Muscle of leg (tissue), 11 donors: ENCODE results near the gene RUBCN. TPM values are rescaled to one million over a fixed set of nuclear protein-coding genes. Genes with fewer than 3 reads are reported as not detected.
"Not testable (repeated sequence)": the region's sequence is repeated elsewhere in the genome, so short reads cannot be mapped to it uniquely, and the experiment has no call there.

Experiments used
- DNase-seq: peaks from one replicate; pipeline ENCODE4 v3.0.0; 2013
- H3K27ac ChIP-seq: one replicate; pipeline ENCODE4 v1.5.1; 2013; ENCODE audit warnings: mild to moderate bottlenecking, low read length, control low read depth
- H3K27me3 ChIP-seq: one replicate; pipeline ENCODE4 v1.6.1; 2013; ENCODE audit warnings: low read length; ENCODE audit not compliant: control insufficient read depth, insufficient read depth
- H3K36me3 ChIP-seq: one replicate; pipeline ENCODE4 v1.6.1; 2013; ENCODE audit warnings: low read length; ENCODE audit not compliant: control insufficient read depth, insufficient read depth
- H3K4me1 ChIP-seq: one replicate; pipeline ENCODE4 v1.6.1; 2013; ENCODE audit warnings: low read length; ENCODE audit not compliant: control insufficient read depth, insufficient read depth
- H3K4me3 ChIP-seq: one replicate; pipeline ENCODE4 v1.5.1; 2013; ENCODE audit warnings: low read length, control low read depth
- H3K9me3 ChIP-seq: replicated peaks from 2 replicates; pipeline ENCODE4 v1.6.1; 2013; ENCODE audit warnings: low read depth, low read length; ENCODE audit not compliant: control insufficient read depth
- WGBS: methylation state at CpG from one replicate; pipeline ENCODE4 v1.1.5; 2013; ENCODE audit warnings: missing lambda C conversion rate; ENCODE audit not compliant: insufficient coverage; 5-methylcytosine and 5-hydroxymethylcytosine counted together
- polyA plus RNA-seq, 8 donors: library from polyadenylated mRNA; unstranded; fragments of 120-200 nt; gene quantifications; one replicate each; pipeline versions ENCODE4 v1.2.1 to v1.2.3, GENCODE V29; 2013; ENCODE audit warnings: inconsistent platforms in 1 of 8, low replicate concordance in 1 of 8; ENCODE audit not compliant: insufficient read length in 8 of 8, insufficient read depth in 1 of 8
- total RNA-seq: library from RNA; stranded (reverse); fragments of 120-200 nt; gene quantifications from one replicate; pipeline ENCODE4 v1.2.4, GENCODE V29; 2013

The RUBCN gene
- total and polyA plus RNA-seq, 9 donors: 6.8 to 12.6 (median 8.4) TPM

DNA sequence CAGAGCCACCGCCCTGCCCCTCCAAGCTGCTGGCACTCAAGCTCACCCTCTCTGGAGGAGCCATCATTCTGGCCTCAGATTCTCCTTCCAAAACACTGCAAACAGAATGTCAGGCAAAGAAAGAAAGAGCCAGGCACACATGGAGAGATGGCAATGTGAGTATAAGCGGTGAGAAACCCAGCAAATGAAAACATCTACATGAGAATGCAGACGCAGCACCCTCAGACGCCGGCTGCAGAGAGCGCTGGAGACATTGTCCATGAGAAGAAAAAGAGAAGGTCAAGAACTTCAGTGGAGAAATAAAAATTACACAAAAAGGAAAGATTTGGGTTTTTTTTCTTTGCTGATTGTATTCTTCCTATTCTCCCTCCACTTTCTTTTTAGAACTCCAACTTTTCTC lies 74.4 kb downstream of the RUBCN start:
- not testable (repeated sequence) for H3K4me1 ChIP-seq, H3K9me3 ChIP-seq, H3K27ac ChIP-seq, H3K4me3 ChIP-seq, H3K27me3 ChIP-seq, H3K36me3 ChIP-seq, DNase-seq
- no CpG with 5 or more reads among the region's 6 CpGs for WGBS

DNA sequence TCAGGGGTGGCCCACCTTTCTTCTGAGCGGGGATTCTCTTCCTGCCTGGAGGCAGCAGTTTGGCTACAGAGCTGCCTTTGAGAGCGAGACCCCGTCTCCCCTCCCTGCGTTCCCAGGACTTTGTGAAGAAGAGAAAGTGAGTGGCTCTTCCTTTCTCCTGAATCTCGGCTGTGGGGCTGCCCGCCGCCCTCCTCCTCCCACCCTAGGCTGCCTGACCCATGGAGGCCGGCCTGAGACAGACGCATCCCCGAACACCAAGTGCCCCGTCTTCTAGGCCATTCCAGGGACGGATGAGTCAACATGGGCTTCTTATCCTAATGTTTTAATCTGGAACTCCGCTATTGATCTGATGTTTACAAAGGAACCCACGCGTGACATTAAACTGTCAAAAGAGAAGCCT lies 74.8 kb downstream of the RUBCN start:
- WGBS: no CpG with 5 or more reads among the region's 15 CpGs
- DNase-seq, H3K36me3 ChIP-seq, H3K9me3 ChIP-seq, H3K4me1 ChIP-seq, H3K4me3 ChIP-seq, H3K27ac ChIP-seq, H3K27me3 ChIP-seq: not testable (repeated sequence)

DNA sequence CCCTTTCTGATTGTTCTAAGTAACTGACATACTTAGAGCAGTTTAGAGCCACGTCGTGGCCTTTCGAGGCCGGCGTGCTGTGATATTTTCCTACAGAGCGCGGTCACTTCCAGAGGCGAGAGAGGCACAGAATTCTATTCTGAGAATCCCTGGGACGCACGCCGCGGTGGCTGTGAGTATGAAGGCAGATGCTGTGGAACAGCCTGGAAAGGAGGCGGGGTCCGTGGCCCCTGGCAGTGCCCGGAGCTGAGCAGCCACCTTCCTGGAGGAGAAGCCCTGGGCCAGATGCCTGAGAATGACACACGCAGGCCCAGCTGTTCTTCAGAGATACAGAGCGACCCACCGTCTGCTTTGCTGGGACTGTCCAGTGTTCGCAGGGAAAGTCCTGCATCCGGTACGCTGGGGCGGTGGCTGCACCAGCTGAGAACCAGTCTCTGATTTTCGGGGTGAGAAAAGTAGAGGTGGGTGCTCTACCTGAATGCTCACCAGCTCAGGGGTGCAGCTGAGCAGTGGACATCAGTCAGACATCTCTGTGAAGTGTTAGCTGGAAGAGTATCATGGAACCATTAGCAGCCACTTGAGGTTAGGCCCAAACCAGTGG lies 75.4 kb downstream of the RUBCN start:
- H3K27me3 ChIP-seq, H3K27ac ChIP-seq, DNase-seq, H3K9me3 ChIP-seq, H3K4me1 ChIP-seq, H3K36me3 ChIP-seq, H3K4me3 ChIP-seq: not testable (repeated sequence)
- WGBS: 91% methylated on average over 9 of the region's 23 CpGs

DNA sequence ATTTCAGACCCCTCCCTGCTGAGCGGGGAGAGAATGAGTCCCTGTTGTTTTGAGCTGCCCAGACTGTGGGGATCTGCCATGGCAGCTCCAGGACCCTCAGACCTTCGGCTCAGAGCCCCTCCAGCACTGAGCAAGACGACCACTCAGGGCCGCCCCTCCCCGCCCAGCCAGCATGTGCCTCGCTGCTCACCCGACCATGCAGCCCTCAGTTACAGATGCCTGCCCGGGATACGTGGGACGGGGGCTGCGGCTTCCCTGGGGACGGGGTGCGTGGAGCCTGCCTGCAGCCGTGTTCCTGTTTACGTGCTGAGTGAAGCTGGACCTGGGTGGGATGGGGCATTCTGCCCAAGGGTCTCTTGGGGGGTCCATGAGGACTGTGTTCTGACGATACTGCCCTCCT lies 77.0 kb downstream of the RUBCN start:
- not testable (repeated sequence) for H3K4me3 ChIP-seq, DNase-seq, H3K27me3 ChIP-seq, H3K4me1 ChIP-seq, H3K27ac ChIP-seq, H3K36me3 ChIP-seq, H3K9me3 ChIP-seq
- 72% methylated on average over 8 of the region's 16 CpGs for WGBS

- H3K4me3 ChIP-seq, H3K4me1 ChIP-seq, H3K36me3 ChIP-seq, H3K27me3 ChIP-seq, H3K27ac ChIP-seq, DNase-seq, H3K9me3 ChIP-seq: not testable (repeated sequence)
- WGBS: no CpG with 5 or more reads among the region's 10 CpGs
Observed at GRCh38 chr3:197659144-197659543, 77.6 kb downstream of the RUBCN start.

- H3K36me3 ChIP-seq, H3K4me1 ChIP-seq, DNase-seq, H3K27ac ChIP-seq, H3K9me3 ChIP-seq, H3K4me3 ChIP-seq, H3K27me3 ChIP-seq: not testable (repeated sequence)
- 79% methylated on average over 7 of the region's 13 CpGs for WGBS
Observed at GRCh38 chr3:197658706-197659105, 78.0 kb downstream of the RUBCN start.

DNA sequence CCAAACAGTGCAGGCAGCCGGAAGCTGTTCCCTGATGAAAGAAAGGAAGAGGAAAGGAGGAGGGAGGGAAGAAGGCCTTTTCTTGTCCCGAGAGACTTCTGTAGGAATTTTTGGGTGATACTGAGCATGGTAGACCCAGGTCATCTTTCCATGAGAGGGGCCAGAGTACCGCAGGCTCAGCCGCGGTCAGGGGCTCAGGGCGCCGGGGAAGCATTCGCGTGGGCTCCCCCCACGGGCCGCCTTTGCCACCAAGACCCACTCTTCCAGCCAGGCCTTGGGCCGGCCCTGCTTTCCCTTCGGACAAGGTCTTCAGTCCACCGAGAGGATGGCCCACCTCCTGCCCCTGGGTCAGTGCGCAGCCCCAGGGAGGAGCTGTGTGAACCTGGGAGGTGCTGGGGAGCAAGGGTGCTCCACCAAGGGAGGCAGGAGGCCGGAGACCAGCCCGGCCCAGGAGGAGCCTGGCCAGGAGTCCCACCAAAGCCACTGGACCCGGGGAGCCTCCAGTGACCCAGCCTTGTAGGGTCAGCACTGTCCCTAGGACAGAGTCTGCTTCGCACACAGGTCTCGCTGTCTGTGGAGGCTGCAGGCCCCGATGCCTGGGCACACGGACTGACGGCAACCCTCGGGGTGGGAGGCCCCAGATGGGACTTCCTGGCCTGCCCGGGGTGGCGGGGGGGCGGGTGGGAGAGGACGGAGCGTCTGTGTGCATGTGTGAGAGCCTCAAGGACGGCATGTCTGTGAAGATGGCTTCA lies 79.0 kb downstream of the RUBCN start:
- not testable (repeated sequence) for H3K4me1 ChIP-seq, H3K27ac ChIP-seq, H3K4me3 ChIP-seq, H3K27me3 ChIP-seq, H3K9me3 ChIP-seq, DNase-seq, H3K36me3 ChIP-seq
- 87% methylated on average over 9 of the region's 30 CpGs for WGBS

DNA sequence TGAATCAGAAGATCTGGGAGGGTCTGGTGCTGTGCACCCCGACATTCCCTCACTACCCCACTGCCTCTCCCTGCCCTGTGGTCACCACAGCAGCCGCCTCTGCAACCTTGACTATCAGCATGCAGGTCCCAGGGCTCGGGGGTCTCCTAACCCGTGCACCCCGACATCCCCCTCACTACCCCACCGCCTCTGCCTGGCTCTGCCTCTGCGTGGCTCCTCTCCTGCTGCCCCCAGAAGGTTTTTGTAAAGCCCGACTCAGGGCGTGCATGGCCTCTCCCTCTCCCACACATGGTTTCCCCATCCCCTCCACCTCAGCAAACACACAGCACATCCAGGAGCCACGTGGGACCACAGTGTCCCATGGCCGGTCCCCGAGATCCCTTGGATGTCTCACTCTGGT lies 79.7 kb downstream of the RUBCN start:
- WGBS: 81% methylated on average over 7 of the region's 12 CpGs
- not testable (repeated sequence) for H3K4me3 ChIP-seq, H3K27ac ChIP-seq, H3K36me3 ChIP-seq, H3K9me3 ChIP-seq, H3K27me3 ChIP-seq, DNase-seq, H3K4me1 ChIP-seq

- not testable (repeated sequence) for H3K36me3 ChIP-seq, H3K4me1 ChIP-seq, DNase-seq, H3K4me3 ChIP-seq, H3K27ac ChIP-seq, H3K9me3 ChIP-seq, H3K27me3 ChIP-seq
- 83% methylated on average over 1 of the region's 3 CpGs for WGBS
Observed at GRCh38 chr3:197656129-197656528, 80.6 kb downstream of the RUBCN start.

DNA sequence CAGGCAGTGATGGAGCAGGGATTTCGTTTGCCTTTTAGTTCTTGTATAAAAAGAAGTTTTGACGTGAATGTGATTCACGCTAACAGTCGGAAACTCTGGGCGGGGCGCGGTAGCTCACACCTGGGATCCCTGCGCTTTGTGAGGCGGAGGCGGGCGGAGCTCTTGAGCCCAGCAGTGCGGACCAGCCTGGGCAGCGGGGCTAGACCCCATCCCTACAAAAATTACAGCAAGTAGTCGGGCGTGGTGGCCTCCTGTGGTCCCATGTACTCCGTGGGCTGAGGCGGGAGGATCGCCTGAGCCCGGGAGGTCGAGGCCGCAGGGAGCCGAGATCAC lies 81.7 kb downstream of the RUBCN start:
- H3K36me3 ChIP-seq, H3K9me3 ChIP-seq, H3K4me1 ChIP-seq, H3K4me3 ChIP-seq, DNase-seq, H3K27me3 ChIP-seq, H3K27ac ChIP-seq: not testable (repeated sequence)
- WGBS: no CpG with 5 or more reads among the region's 22 CpGs
